ENCODE data around the gene MISP.
"Not testable (repeated sequence)": the region's sequence is repeated elsewhere in the genome, so short reads cannot be mapped to it uniquely, and the experiment has no call there.

Gene MISP, protein sequence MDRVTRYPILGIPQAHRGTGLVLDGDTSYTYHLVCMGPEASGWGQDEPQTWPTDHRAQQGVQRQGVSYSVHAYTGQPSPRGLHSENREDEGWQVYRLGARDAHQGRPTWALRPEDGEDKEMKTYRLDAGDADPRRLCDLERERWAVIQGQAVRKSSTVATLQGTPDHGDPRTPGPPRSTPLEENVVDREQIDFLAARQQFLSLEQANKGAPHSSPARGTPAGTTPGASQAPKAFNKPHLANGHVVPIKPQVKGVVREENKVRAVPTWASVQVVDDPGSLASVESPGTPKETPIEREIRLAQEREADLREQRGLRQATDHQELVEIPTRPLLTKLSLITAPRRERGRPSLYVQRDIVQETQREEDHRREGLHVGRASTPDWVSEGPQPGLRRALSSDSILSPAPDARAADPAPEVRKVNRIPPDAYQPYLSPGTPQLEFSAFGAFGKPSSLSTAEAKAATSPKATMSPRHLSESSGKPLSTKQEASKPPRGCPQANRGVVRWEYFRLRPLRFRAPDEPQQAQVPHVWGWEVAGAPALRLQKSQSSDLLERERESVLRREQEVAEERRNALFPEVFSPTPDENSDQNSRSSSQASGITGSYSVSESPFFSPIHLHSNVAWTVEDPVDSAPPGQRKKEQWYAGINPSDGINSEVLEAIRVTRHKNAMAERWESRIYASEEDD

DNA sequence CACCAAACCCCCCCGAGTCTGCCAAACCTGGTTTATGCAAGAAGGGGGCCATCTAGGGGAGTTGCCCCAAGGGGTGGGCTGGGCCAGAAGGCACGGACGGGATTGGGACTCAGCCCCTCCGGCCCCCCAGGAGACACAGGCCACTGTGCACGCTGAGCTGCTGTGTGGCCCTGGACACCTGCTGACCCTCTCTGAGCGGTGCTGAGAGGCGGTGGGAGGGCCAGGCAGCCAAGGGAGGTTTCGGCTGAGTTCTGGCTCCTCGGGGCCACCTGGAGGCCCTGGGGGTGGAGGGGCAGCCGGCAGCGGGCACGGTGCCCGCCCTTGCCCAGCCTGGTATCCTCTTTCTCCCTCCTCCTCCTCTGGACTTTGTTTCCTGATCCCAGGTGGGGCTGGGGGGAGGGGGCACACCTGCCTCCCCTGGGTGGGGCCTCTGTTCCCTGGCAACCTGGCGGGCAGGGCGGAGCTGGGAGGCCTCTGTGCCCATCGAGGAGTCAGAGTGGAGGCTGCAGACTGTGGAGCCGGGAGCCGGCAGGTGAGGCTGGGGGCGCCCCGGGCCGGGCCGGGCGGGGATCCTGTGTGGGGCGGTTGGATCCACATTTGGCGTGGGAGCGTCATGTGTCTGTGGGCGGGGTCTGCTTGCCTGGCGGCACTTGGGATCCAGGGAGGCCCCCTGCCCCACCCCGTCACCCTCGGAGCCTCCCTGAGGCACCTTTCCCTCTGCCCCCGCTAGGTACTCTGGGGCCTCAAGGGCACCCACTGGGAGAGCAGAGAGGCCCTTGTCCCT lies at the start of gene MISP:
Gene MISP, plus strand, starts transcription at position 473 of the 784 bp plus-strand sequence. CDS start 5,835 bp downstream, outside the sequence.
- no peak for DNase-seq

DNA sequence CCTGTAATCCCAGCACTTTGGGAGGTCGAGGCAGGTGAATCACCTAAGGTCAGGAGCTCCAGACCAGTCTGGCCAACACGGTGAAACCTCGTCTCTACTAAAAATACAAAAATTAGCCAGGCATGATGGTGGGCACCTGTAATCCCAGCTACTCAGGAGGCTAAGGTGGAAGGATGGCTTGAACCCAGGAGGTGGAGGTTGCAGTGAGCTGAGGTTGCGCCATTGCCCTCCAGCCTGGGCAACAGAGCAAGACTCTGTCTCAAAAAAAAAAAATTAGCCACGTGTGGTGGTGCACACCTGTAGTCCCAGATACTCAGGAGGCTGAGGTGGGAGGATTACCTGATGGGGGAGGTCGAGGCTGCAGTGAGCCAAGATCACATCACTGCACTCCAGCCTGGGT lies 48.1 kb upstream of the MISP start:
- not testable (repeated sequence) for DNase-seq

DNA sequence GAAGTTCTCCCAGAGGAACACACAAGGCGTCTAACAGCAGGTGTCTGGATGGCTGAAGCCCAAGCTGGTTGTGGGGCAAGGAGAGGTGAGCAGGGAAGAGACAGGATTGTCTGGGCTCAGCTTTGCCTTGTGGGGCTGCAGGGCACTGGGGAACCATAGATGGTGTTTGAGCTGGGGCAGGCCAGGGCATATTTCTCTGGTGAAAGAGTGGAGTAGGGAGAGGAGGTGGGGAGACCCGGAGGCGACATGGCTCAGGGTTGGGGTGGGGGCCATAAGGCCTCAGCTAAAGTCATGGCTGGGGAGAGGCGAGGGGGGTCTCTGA lies 47.6 kb upstream of the MISP start:
- DNase-seq = no peak

DNA sequence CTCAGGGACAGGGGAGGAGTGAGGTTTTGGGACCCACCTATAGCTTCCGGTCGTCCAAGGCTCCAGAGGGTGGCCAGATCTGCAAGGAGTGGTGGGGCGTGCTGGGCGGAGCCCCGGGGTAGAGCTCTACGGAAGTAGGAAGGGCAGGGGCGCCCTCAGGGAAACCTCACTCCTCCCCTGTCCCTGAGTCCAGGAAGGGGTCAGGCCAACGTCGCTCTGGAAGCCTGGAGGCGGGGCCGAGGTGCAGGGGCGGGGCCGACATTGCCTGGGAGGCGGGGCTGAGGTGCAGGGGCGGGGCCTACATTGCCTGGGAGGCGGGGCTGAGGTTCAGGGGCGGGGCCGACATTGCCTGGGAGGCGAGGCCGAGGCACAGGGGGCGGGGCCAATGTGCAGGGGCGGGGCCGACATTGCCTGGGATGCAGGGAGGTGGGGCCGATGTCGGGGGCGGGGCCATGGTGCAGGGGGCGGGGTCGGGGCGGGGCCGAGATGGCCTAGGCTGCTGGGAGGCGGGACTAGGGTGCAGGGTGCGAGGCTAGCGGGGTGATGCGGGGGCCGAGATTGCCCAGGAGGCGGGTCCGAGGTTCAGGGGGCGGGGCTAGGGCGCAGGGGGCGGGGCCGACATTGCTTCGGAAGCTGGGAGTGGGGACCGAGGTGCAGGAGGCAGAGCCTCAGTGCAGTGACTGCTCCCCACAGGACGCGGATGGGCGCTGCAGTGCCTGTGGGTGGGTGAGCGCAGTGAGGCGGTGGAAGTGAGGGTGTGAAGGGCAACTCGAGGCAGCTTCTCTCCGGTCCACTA lies 47.1 kb upstream of the MISP start:
- DNase-seq = no peak

GRCh38 chr19:704447-704741 lies 46.5 kb upstream of the MISP start:
- no peak for DNase-seq

- DNase-seq = no peak
Observed at GRCh38 chr19:708154-709143, 42.5 kb upstream of the MISP start, which contains the start of gene PALM. Gene PALM (plus strand): TSS chr19:708935. CDS start chr19:709147, 212 bp downstream.

DNA sequence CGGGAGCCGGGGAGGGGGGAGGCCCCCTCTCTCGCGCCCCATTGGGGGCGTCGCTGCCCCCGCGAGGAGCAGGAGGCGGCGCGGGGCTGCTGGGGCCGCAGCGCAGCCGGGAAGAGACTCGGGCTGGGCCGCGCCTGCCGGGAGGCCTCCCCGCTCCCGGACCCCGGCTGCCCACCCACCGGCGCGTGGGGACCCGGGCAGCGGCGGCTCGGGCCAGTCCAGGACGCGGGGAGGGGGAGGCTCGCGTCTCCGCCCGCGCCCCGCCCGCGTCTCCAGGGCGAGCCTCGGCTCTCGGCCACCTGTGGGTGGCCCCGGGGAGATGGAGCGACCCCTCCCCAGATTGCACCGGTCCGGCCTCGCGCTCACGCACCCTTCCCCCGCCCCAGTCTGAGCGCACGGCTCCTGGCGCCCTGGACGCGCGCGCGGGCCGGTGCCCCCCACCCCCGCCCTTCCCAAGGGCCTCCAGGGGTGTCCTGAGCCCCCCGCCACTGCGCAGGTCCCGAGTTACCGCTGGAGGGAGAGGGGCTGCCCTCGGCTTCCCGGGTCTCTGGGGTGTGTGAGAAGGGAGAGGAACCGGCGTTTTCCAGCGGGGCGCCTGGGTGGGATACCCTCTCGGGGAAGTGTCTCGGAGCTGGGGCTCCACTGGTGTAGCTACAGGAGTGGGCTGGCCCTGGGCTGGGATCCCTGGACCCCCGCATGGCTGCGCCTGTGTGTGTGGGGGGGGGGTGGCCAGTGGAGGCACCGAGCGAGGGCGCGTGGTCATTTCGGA lies 41.5 kb upstream of the MISP start:
- DNase-seq = no peak

DNA sequence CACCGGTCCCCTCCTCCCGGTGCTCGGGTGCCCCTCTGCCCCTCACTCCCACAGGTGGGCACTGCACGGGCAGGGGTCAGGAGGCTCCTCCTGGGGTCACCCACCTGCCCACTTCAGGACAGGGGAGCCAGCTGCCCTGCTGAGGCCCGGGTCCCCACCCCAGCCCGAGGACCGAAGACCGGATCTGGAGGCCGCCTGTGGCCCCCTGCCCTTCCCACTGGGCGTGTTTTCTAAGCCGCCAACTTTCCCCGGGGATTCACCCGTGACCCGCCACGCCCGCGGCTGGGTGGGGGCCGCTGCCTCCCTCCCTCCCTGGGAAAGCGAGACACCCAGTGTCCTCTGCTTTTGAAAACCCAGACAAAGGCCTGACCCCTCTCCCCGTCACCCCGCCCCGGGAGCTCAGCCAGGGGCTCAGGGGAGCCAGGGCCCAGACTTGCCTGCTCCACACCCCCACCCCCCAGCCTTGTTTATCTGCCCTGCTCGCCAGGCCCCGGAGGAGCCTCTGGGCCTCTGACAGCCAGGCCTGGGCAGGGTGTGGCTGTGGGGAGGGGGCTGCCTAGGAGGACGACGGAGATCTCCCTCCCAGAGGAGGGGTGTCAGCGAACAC lies 40.8 kb upstream of the MISP start:
- no peak for DNase-seq

DNA sequence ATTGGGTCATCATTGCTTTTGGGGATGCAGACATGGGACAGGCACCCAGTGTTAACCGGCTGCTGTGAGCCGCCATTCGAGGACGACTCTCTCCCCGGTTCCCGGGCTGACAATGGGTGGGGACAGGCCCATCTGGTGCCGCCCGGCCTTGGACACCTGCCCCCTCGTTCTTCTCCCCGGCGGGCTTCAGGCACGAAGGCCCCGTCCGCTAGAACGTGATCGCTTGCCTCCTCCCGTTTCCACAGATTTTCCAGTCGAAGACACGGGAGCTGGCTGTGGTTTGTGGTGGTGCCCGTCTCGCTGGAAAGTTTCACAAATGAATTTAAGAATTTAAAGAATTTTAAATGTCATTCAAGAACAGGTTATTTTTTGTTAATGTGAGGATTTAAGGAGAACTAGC lies 40.1 kb upstream of the MISP start:
- DNase-seq = no peak

GRCh38 chr19:711254-711653 lies 39.7 kb upstream of the MISP start:
- DNase-seq = no peak

DNA sequence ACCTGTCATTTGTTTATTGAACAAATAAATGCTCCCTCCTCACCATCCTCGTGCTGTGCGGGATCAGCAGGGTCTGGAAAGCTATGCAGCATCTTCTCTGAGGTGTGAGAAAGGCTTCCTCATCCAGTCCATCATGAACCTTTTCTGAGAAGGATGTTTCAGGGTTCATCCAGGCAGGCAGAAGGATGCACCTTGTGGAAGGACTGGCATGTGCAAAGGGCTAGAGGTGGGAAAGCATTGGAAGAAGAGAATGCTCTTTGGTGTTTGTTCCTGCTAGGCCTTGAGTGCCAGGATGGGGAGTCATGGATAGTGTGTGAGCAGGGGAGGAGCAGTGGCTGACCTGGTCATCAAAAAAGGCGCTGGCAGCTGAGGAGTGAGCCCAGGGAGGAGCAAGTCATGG lies 35.6 kb upstream of the MISP start:
- DNase-seq = no peak

GRCh38 chr19:718251-718951 lies 32.5 kb upstream of the MISP start:
- DNase-seq = no peak

- no peak for DNase-seq
Observed at GRCh38 chr19:718991-719512, 31.9 kb upstream of the MISP start.

- DNase-seq = no peak
Observed at GRCh38 chr19:719636-720344, 31.1 kb upstream of the MISP start.

DNA sequence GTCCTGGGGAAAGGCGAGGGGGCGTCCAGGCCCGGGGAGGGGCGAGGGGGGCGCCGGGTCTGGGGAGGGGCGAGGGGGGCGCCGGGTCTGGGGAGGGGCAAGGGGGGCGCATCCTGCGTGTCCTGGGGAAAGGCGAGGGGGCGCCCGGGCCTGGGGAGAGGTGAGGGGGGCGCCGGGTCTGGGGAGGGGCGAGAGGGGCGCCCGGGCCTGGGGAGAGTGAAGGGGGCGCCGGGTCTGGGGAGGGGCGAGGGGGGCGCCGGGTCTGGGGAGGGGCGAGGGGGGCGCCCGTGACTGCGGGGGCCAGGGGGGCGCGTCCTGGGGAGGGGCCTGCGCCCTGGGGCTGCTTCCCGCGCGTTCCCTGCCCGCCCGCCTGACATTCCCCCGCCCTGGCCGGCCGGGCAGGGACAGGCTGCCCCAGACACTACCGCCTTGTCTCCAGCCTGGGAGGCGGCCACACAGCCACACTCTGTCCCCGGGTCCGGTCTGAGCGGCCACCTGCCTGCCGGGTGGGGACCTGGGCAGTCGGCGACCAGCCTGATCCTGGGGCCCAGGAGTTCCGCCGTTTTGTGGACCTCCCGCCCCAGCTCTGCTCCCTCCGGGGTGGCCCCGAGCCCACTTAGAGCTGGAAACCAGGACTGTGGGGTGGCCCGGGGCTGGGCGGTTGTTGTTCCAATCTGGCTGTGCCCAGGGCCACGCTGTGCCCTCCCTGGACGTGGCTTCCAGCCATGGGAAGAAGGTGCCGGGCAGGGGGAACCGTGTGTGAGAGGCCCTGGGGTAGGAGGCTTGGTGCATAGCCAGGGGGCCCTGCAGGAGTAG lies 30.4 kb upstream of the MISP start:
- no peak for DNase-seq

GRCh38 chr19:722553-723101 lies 28.3 kb upstream of the MISP start:
- DNase-seq = no peak

DNA sequence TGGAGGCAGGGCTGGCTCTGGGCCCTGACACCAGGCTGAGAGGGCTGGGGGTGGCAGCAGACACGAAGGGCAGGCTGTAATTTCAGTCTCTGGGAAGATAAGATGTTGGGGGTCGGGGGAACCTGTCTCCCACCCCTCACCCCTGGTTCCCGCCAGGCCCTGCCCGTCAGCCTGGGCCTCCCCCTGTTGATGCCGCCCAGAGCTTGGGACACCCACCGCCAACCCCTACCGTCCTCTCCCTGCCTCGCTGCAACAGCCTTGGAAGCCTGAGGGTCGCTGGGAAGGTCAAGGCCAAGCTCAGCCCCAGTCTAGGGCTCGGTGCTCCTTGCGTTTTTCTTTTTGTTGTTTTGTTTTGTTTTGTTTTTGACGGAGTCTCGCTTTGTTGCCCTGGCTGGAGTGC lies 27.7 kb upstream of the MISP start:
- DNase-seq = no peak

DNA sequence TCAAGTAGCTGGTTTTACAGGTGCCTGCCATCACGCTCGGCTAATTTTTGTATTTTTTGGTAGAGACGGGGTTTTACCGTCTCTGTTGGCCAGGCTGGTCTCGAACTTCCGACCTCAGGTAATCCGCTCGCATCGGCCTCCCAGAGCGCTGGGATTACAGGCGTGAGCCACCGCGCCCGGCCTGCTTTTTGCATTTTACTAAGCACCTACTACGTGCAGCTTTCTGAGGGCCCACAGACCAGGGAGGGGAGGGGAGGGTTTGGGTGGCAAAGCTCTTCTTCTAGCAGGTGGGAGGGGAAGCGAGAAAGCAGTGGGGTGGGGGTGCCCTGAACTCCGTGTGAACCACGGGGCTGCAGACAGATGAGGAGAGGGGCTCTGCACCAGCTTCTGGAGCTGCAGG lies 27.2 kb upstream of the MISP start:
- DNase-seq = no peak

Measured in SHP77 treated with DMSO at 0.1 percent for 48 hours (cell line).